Activated T-cell treated with anti-CD3 and anti-CD28 coated beads, Interleukin-2, amount 50 U/mL, for 72 hours (primary cell): ENCODE results near the gene GRIK4. TPM values are rescaled to one million over a fixed set of nuclear protein-coding genes. Genes with fewer than 3 reads are reported as not detected.

Experiments
- ATAC-seq, 2 donors: fragments of 150-1000 bp; cut with Tn5 transposase; replicated peaks in 1 of 2; 2 replicates each; pipeline ENCODE4 v1.10.0; 2021; ENCODE audit warnings: moderate library complexity in 2 of 2, mild to moderate bottlenecking in 1 of 2
- DNase-seq, 2 donors: peaks; one replicate each; pipeline ENCODE4 v3.0.0; 2021 to 2022; ENCODE audit warnings: mixed read lengths in 1 of 2
- H3K27ac Mint-ChIP-seq: one replicate; pipeline ENCODE4 v1.8.0; 2022; ENCODE audit warnings: mild to moderate bottlenecking, moderate library complexity, mixed read lengths
- H3K27me3 Mint-ChIP-seq: one replicate; pipeline ENCODE4 v1.8.0; 2022; ENCODE audit warnings: low read depth, mixed read lengths
- H3K36me3 Mint-ChIP-seq, 2 donors: one replicate each; pipeline ENCODE4 v1.8.0; 2022; ENCODE audit warnings: mixed read lengths in 2 of 2, mild to moderate bottlenecking in 1 of 2; ENCODE audit not compliant: insufficient read depth in 2 of 2
- H3K4me1 Mint-ChIP-seq: one replicate; pipeline ENCODE4 v1.8.0; 2022; ENCODE audit warnings: low read depth, mixed read lengths
- H3K4me3 Mint-ChIP-seq, 2 donors: one replicate each; pipeline ENCODE4 v1.8.0; 2022; ENCODE audit warnings: mild to moderate bottlenecking in 2 of 2, mixed read lengths in 2 of 2, moderate library complexity in 2 of 2
- H3K9me3 Mint-ChIP-seq, 2 donors: one replicate each; pipeline ENCODE4 v1.8.0; 2022; ENCODE audit warnings: mixed read lengths in 2 of 2
- total RNA-seq, 2 donors: library from RNA; stranded (reverse); gene quantifications; one replicate each; pipeline ENCODE4 v1.2.3, GENCODE V29; 2022

Gene GRIK4
- total RNA-seq, 2 donors from 2014 or later = 0.12 TPM; not detected in 1

DNA sequence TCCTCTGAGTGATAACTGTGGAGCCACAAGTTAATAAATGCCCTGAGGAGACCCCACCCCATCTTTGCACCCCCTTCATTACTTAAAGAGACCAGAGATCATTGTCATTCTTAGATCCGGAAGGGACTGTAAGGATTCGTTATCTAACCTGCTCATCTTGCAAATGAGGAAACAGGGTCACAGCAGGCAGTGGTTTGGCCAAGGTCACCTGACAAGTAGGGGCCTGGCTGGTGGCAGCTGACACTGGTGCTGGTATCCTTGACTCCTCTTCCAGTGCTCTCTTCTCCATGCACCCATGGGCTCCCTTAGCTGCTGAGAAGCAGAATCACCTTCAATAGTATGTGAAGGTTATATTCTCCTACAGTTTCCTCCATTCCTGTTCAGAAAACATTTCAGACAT, 151.6 kb downstream of the GRIK4 start:
- H3K4me1 Mint-ChIP-seq = peaks cover 5% of the 10 kb centered on the region
- no peak for ATAC-seq
- no peak for DNase-seq
- no peak overlapping the region for H3K4me3 Mint-ChIP-seq
- no peaks in the 10 kb centered on the region for H3K36me3 Mint-ChIP-seq
- H3K9me3 Mint-ChIP-seq = no peaks in the 10 kb centered on the region
- H3K27me3 Mint-ChIP-seq = peaks cover 53% of the 10 kb centered on the region
- no peak overlapping the region for H3K27ac Mint-ChIP-seq

DNA sequence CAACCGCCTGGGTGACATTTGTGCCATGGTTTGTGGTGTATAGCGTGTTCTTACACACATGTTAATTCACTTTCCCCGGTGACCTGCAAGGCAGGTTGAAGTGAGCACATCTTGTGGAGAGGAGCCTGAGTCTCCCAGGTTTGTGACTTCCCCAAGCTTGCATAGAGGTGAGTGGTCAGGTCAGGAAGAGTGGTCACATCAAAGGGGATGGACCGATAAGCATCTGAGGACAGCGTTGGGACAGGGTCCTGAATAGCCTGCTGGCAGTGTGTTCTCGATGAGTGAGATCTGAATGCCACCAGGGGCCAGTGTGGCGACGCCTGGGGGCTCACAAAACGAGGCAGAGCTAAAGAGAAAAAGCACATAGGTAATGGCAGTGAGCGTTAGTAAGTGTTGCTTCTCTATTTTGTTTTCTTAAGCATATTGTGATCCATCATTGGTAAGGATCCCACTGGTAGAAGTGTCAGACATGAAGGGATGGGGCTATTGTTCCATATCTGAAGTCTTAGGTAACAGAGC, 154.6 kb downstream of the GRIK4 start:
- Mint-ChIP-seq H3K4me3 (no peak overlapping the region), H3K36me3 (no peaks in the 10 kb centered on the region), H3K9me3 (no peaks in the 10 kb centered on the region), H3K27ac (no peak overlapping the region), H3K27me3 (peaks cover 35% of the 10 kb centered on the region), H3K4me1 (no peaks in the 10 kb centered on the region)
- DNase-seq (no peak), ATAC-seq (no peak)

DNA sequence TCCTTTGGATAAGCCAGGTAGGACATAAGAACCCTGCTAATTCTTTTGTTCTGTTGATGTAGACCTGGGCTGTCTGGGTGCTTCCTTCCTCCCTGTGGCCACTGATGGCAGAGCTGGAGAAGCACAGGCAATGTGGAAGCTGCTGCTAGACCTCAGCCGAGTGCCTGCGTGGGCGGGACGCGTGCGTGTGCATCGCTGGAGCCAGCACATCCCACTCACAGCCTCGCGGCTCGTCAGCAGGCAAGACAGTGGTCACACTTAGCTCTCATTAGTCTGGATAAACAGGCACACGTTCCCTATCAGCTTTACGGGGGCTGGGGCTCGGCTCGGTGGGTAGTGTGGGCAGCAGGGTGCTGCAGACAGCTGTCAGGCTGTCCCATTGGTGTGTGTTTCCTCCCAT, 155.7 kb downstream of the GRIK4 start:
- H3K27ac Mint-ChIP-seq = no peak overlapping the region
- H3K4me3 Mint-ChIP-seq = no peak overlapping the region
- peaks cover 31% of the 10 kb centered on the region for H3K27me3 Mint-ChIP-seq
- ATAC-seq = no peak
- peaks cover 0 to 2% of the 10 kb centered on the region in 2 donors for H3K9me3 Mint-ChIP-seq
- no peaks in the 10 kb centered on the region for H3K36me3 Mint-ChIP-seq
- H3K4me1 Mint-ChIP-seq = no peaks in the 10 kb centered on the region
- DNase-seq = no peak

DNA sequence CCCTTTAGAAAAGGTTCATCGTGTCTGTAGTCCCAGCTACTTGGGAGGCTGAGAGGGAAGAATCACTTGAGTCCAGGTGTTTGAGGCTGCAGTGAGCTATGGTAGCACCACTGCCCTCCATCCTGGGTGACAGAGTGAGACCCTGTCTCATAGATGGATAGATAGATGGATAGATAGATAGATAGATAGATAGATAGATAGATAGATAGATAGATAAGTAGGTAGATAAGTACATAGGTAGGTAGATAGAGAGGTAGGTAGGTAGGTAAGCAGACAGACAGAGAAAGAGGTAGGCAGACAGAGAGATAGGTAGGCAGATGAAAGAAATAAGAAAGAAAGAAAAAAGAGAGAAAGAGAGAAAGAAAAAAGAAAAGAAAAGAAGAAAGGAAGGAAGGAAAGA, 156.4 kb downstream of the GRIK4 start:
- ATAC-seq = no peak
- peaks cover 0 to 2% of the 10 kb centered on the region in 2 donors for H3K9me3 Mint-ChIP-seq
- H3K4me1 Mint-ChIP-seq = no peaks in the 10 kb centered on the region
- no peaks in the 10 kb centered on the region for H3K36me3 Mint-ChIP-seq
- no peak overlapping the region for H3K4me3 Mint-ChIP-seq
- no peak overlapping the region for H3K27ac Mint-ChIP-seq
- no peak for DNase-seq
- H3K27me3 Mint-ChIP-seq = peaks cover 32% of the 10 kb centered on the region

DNA sequence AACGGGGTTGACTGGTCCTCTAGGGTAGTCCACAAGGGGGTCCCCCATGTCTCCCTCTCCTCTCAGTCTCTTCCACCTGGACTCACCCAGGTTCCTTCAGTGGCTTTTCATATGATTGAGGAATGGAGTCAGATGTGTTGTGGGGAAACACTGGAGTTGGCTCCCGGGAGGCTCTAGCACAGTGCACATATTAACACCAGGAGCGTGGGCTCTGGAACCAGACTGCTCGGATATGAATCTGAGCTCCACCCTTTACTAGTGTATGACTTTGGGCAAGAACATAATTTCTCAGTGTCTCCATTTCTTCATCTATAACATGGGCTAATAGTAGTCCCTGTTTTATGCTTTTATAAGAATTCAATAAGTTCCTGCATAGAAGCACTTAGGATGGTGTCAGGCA, 157.0 kb downstream of the GRIK4 start:
- DNase-seq = no peak
- Mint-ChIP-seq H3K27me3 (peaks cover 30% of the 10 kb centered on the region), H3K4me1 (no peaks in the 10 kb centered on the region), H3K36me3 (no peaks in the 10 kb centered on the region), H3K4me3 (no peak overlapping the region), H3K9me3 (peaks cover 0 to 2% of the 10 kb centered on the region in 2 donors), H3K27ac (no peak overlapping the region)
- no peak for ATAC-seq

DNA sequence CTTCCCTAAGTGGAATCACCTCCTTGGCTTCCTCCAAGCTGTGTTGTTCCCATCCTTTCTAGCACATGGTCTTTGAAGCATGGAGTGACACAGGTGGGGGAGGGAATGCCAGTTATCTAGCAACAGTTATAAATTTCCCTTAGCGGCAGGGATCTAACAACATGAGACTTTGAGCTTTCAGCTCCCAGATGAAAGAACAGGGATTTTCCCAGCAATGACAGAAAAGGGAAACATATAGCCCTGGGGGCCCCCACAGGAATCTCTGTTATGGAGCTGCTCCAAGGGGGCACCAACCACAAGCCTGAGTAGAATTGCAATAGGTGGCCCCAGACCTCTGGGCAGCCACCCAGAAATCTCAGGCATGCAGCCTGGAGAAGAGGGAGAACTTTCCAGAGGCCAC, 163.0 kb downstream of the GRIK4 start:
- peaks cover 0 to 2% of the 10 kb centered on the region in 2 donors for H3K9me3 Mint-ChIP-seq
- DNase-seq (no peak), ATAC-seq (no peak)
- no peak overlapping the region for H3K4me3 Mint-ChIP-seq
- H3K27me3 Mint-ChIP-seq = peaks cover 13% of the 10 kb centered on the region
- H3K36me3 Mint-ChIP-seq = no peaks in the 10 kb centered on the region
- no peaks in the 10 kb centered on the region for H3K4me1 Mint-ChIP-seq
- H3K27ac Mint-ChIP-seq = no peak overlapping the region

DNA sequence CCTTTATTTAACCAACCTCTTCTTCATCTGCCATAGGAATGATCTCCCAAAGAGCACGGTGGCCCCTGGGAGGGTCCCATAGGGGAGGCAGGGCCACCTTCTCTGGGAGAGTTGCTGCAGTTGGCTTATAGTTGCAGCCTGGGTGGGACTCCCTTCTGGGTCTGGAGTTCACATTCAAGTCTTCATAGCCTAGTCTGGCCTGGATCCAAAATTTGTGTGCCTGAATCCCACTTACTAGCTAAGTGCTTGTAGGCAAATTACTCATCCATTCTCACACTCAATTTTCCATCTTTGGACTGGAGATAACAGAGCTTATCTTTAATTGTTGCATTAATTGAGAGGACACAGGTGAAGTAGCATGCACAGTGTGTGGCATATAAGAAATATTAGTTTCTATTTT, 163.6 kb downstream of the GRIK4 start:
- Mint-ChIP-seq H3K36me3 (no peaks in the 10 kb centered on the region), H3K27me3 (peaks cover 13% of the 10 kb centered on the region), H3K27ac (no peak overlapping the region), H3K4me1 (no peaks in the 10 kb centered on the region), H3K4me3 (no peak overlapping the region), H3K9me3 (peaks cover 0 to 2% of the 10 kb centered on the region in 2 donors)
- no peak for DNase-seq
- ATAC-seq = no peak

DNA sequence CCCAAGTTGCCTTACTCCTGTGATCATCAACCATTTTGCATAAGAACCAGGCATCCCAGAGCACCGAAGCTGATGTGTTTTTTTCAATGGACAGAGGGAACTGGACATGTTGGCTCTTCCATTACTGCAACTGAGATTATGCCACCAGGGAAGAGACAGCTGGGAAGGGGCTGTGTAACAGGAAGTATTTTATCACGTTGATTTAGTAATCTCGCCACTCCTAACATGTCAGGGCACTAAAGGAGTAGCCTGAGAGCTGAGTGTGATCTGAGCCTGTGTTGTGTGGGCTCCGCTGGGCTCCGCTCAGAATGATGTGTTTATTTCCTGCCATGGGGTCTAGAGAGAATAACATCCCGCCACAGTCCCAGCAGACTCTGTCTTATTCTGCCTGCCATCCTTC, 165.4 kb downstream of the GRIK4 start:
- H3K4me3 Mint-ChIP-seq = no peak overlapping the region
- H3K9me3 Mint-ChIP-seq = no peaks in the 10 kb centered on the region
- H3K4me1 Mint-ChIP-seq = no peaks in the 10 kb centered on the region
- H3K27ac Mint-ChIP-seq = no peak overlapping the region
- H3K27me3 Mint-ChIP-seq = peaks cover 22% of the 10 kb centered on the region
- DNase-seq (no peak), ATAC-seq (no peak)
- H3K36me3 Mint-ChIP-seq = no peaks in the 10 kb centered on the region

DNA sequence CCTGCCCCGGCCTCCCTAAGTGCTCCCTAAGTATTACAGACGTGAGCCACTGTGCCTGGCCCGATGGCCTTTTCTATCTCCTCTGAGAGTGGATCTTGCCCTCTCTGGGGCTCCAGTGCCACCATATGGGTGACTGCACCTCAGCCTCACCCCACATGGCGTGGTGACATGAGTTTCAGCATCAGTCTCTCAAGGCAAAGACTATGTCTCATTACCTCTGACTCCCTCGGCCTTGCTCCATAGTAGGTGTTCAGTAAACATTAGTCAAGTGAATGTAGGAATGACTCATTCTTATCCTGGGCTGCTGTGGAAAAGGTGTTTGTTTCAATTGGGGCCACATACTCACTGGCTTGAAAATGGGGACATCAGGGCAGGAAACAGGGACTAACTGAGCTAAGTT, 168.8 kb downstream of the GRIK4 start:
- Mint-ChIP-seq H3K36me3 (no peaks in the 10 kb centered on the region), H3K9me3 (no peaks in the 10 kb centered on the region), H3K27ac (no peak overlapping the region), H3K4me3 (no peak overlapping the region), H3K27me3 (peaks cover 27% of the 10 kb centered on the region), H3K4me1 (no peaks in the 10 kb centered on the region)
- DNase-seq = no peak
- no peak for ATAC-seq

DNA sequence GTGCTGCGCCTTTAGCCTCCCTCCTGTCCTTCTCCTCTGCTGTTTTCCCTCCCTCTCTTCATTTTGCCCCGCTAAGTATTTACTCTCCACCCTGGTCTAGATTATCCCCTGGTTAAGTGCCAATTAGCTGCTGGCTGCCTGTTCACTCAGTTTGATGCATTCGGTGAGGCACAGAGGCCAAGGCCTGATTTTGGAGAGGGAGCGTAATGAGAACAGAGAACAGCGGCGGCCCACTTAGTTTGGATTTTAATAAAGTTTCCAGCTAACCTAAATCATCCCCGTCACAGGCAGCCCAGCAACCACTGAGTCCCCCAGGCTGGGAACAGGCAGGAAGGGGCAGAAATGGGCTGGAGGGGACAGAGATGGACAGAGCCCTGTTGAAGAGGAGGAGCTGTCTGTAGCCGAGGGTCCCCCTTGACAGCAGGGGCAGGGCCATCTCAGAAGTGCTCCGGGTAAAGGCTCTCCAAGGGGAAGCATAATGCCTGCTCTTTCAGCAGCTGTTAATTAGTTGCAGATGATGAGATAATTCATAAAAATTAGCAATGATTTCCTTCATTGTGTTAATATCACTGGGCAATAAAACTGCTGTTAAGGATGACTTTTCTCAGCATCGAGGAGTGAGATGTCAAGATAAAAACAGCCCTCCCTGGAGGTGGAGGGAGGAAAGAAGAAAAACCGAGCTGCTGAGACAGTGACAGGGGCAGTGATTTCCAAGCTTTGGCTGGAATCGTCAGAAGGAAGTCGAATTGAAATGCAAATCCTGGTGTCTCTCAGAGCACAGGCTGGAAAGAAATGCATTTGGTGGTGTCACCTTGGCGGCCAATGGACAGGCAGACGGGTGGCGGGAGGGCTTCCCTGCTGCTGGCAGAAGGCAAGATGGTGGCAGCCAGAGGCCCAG, 170.1 kb downstream of the GRIK4 start:
- DNase-seq (no peak), ATAC-seq (no peak)
- no peak overlapping the region for H3K4me3 Mint-ChIP-seq
- no peaks in the 10 kb centered on the region for H3K9me3 Mint-ChIP-seq
- H3K27ac Mint-ChIP-seq = no peak overlapping the region
- H3K36me3 Mint-ChIP-seq = no peaks in the 10 kb centered on the region
- H3K27me3 Mint-ChIP-seq = peaks cover 38% of the 10 kb centered on the region
- no peaks in the 10 kb centered on the region for H3K4me1 Mint-ChIP-seq

DNA sequence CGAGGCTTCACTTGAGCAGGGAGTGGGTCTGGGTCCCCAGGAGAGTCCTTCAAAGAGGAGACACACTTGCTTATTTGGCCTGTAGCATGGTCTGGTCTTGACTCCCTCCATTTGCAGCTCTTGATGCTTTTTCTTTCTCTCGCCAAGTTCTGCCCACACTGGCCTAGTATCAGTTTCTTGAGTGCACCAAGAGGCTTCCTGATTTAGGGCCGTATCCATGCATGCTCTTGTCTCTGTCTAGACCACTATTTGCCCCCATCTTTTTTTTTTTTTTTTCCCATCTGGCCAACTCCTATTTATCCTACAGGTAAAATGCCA, 170.7 kb downstream of the GRIK4 start:
- no peaks in the 10 kb centered on the region for H3K36me3 Mint-ChIP-seq
- H3K4me3 Mint-ChIP-seq = no peak overlapping the region
- H3K4me1 Mint-ChIP-seq = no peaks in the 10 kb centered on the region
- peaks cover 38% of the 10 kb centered on the region for H3K27me3 Mint-ChIP-seq
- H3K27ac Mint-ChIP-seq = no peak overlapping the region
- no peaks in the 10 kb centered on the region for H3K9me3 Mint-ChIP-seq
- no peak for DNase-seq
- ATAC-seq = no peak

DNA sequence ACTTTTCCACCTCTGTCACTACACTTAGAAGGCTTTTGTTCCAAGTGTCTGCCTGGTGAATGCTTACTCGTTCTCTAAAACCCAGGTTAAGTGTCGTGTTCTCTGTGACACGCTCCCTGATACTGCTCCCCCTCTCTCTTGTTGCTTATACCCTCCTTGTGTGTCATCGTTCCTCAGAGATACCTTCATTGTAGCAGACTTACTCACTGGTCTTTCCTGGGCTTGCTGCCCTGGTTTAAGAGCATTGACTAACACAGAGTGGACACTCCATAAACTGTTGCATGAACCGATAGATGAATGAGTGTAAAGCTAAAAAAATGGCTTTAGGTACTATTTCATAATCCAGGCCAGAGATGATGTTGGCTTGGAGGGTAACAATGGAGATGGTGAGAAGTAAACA, 171.3 kb downstream of the GRIK4 start:
- H3K9me3 Mint-ChIP-seq = no peaks in the 10 kb centered on the region
- no peaks in the 10 kb centered on the region for H3K4me1 Mint-ChIP-seq
- H3K27ac Mint-ChIP-seq = no peak overlapping the region
- ATAC-seq (no peak), DNase-seq (no peak)
- no peaks in the 10 kb centered on the region for H3K36me3 Mint-ChIP-seq
- H3K4me3 Mint-ChIP-seq = no peak overlapping the region
- H3K27me3 Mint-ChIP-seq = peaks cover 40% of the 10 kb centered on the region

DNA sequence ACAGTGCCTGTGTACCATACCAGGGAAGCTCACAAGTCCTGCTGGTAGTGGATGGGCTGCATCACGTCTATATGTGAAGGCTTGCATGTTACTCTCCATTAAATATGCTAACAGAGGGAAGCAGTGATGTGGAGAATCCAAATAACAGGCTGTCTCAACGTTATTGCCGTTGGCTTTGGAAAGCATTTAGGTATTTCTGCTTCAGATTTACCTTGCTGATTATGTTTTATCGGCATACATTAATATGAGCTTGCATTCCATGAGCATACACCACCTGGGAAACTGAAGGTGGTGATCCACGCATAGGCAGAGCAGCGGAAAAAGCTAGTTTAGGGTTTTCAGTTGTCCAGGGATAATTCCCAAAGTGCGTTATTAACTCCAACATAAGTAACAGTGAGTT, 175.0 kb downstream of the GRIK4 start:
- no peaks in the 10 kb centered on the region for H3K36me3 Mint-ChIP-seq
- no peak overlapping the region for H3K4me3 Mint-ChIP-seq

DNA sequence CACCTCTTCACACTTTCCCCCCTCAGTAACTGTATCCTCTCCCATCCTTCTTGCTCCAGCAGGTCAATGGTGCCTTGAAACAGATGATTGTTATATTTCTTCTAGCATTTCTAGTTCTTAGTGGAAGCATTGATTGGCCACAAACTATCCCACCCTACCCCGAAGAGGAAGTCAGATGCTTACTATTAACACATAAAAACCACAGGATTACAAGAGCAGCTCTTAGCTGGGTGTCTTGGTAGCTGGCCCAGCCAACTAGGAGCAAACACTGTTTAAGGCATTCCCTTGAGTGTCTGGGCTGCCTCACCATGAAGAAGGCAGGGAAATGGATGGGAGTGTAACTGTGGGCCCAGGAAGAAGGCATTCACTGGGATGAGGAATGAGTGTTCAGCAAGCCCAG, 176.6 kb downstream of the GRIK4 start:
- DNase-seq = no peak
- no peak overlapping the region for H3K4me3 Mint-ChIP-seq
- no peak for ATAC-seq
- no peak overlapping the region for H3K27ac Mint-ChIP-seq
- no peaks in the 10 kb centered on the region for H3K9me3 Mint-ChIP-seq
- peaks cover 61% of the 10 kb centered on the region for H3K27me3 Mint-ChIP-seq
- no peaks in the 10 kb centered on the region for H3K4me1 Mint-ChIP-seq
- no peaks in the 10 kb centered on the region for H3K36me3 Mint-ChIP-seq

More for the DNA sequence above, 175.0 kb downstream of the GRIK4 start:
- Mint-ChIP-seq H3K9me3 (no peaks in the 10 kb centered on the region), H3K27ac (no peak overlapping the region), H3K4me1 (no peaks in the 10 kb centered on the region), H3K27me3 (peaks cover 67% of the 10 kb centered on the region)
- DNase-seq = no peak
- no peak for ATAC-seq
